Regular cardiac myocyte (primary cell): ENCODE data around the gene NAA20. TPM values are rescaled to one million over a fixed set of nuclear protein-coding genes. Genes with fewer than 3 reads are reported as not detected.

Experiments
- total RNA-seq: library from RNA; depleted of rRNA; stranded (reverse); fragments of >200 nt; gene quantifications from 2 replicates; pipeline ENCODE4 v1.2.3, GENCODE V29; 2014

The NAA20 gene, protein sequence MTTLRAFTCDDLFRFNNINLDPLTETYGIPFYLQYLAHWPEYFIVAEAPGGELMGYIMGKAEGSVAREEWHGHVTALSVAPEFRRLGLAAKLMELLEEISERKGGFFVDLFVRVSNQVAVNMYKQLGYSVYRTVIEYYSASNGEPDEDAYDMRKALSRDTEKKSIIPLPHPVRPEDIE
- 37.2 and 60.8 TPM in 2 replicates for total RNA-seq

DNA sequence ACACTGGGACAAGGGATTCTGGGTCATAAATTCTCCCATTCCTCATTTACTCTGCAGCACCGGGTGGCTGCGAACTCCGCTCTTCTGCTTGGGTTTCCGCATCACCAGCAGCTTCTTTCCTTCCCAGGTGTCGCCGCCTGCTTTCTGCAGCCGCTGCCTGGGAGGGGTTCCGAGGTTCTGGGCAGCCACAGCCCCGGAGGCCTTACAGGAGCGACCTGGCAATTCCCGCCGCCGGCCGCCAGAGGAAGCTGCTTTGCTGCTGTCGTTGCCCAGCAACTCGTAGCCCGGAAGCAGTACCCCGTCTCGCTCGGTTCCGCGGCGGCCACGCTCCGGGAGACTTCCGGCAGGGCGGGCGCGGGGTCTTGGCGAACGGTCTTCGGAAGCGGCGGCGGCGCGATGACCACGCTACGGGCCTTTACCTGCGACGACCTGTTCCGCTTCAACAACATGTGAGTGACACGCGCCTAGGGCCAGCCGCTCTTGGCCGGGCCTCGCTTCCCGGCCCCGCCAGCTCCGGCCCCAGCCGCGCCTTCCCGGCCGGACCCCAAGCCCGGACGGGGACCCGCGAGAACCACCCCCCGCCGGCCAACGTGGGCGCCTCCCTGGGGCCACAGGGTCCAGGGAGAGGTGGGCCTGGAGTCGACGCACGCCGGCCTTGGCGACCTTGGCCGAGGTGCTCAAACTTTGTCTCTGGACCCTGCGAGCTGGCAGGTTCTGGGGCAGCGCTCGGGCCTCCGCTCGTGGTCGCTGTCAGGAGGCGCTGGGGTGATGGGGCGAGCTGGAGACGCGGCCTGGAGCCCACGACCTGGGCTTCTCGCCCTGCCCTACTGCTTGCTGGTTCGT, at the start of gene NAA20:
NAA20 (plus strand) TSS at position 362 of the 843 bp plus-strand sequence; CDS start at position 397, 35 bp downstream.

DNA sequence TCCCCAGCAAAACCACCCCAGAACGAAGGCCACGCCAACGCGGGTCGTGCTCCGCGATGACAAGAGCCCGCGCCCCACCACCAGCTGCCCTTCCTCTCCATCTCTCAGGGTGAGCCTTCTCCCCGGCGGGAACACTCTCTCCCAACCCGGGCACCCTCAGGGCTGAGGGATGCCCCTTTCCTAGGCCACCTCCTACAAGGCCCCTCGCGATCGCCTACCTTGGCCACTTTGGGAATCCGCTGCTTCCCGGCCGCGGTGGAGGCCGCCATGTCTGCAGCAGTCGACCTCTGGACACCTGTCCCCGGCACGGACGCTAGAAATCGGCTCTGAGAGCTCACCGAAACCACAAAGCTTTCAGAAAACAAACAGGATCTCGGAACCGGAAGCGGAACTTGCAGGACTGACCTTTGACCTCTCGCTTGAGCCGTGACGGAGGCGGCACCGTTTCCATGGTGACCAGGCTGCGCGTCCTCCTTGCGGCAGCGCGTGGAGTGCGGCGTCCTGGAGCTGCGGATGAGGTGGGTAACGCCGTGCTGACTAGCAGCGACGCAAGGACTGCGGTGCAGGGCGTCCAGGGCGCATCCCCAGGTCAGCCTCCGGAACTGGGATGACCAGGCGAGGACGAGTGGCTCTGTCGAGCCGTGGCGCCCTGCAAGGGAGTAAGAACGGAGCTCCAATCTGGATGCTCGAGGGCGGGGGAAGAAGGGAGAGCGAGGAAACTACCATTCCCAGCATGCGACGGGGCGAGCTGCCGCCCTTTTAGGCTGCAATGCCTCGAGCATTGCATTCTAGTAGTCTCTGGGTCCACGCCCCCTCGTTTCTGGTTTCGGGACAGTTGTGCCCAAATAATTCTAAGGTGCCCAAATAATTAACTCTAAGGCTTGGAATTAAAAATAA, 35.2 kb downstream of the NAA20 start, which contains the start of the genes CFAP61 and CRNKL1:
CFAP61 (plus strand) TSS at position 459 of the 897 bp plus-strand sequence. CDS start 4,122 bp downstream, outside the sequence.
CRNKL1 (minus strand) TSS at position 393 of the 897 bp plus-strand sequence; CDS start at position 269, 124 bp downstream.

Other genes starting within 250 kb of the NAA20 start
- 27.1 and 30.5 TPM in 2 replicates for gene CRNKL1, start 35.1 kb downstream of the NAA20 start, total RNA-seq
- 0.19 TPM in 1 of 2 replicates, not detected in the other for gene CFAP61, start 35.2 kb downstream of the NAA20 start, total RNA-seq